ENCODE results near the gene C6orf15. TPM values are rescaled to one million over a fixed set of nuclear protein-coding genes. Genes with fewer than 3 reads are reported as not detected.

Gene C6orf15
- total RNA-seq = not detected
- polyA plus RNA-seq = not detected
- long read RNA-seq, donor 1 = 0 reads
- long read RNA-seq, donor 2 = 0 reads

- H3K36me3 ChIP-seq = no peaks in the 10 kb centered on the region
- intact Hi-C loops (cut with DNase I; ENCODE audit: low total_unique reads) = no loop called here
- peak; percentile 52 for DNase-seq
- H3K27me3 ChIP-seq (replicated peaks in 1 of 7) = peaks cover 0 to 47% (median 0%) of the 10 kb centered on the region in 7 donors
- WGBS, 5 donors = 82 to 93% (median 87%) methylated on average over 5 of the region's 5 CpGs
- TF ChIP-seq POLR2AphosphoS5 (IDR thresholded peaks at IDR 0.05) = no peak
- TF ChIP-seq CTCF (IDR thresholded peaks at IDR 0.05 in 8 of 11, conservative IDR thresholded peaks at IDR 0.05 in 3 of 11) = no peak
- TF ChIP-seq POLR2A (IDR thresholded peaks at IDR 0.05) = no peak
- no peak within 1 kb of the TSS for H3K4me3 ChIP-seq
- no peak within 1 kb of the TSS for H3K27ac ChIP-seq
- H3K4me1 ChIP-seq = peaks cover 0 to 22% (median 0%) of the 10 kb centered on the region in 6 donors
- no peaks in the 10 kb centered on the region for H3K9me3 ChIP-seq
Measured at GRCh38 chr6:31112478-31112877, at the start of gene C6orf15. C6orf15 (minus strand) TSS chr6:31112575; CDS start chr6:31112555, 20 bp downstream.

GRCh38 chr6:31161216-31162126, 49.1 kb upstream of the C6orf15 start:
- intact Hi-C loops (cut with DNase I; ENCODE audit: low total_unique reads) = no loop called here
- Histone ChIP-seq H3K36me3 (peaks cover 0 to 24% (median 0%) of the 10 kb centered on the region in 6 donors), H3K27ac (no peak overlapping the region), H3K9me3 (no peaks in the 10 kb centered on the region), H3K4me3 (no peak overlapping the region), H3K4me1 (peaks cover 11 to 37% (median 26%) of the 10 kb centered on the region in 6 donors), H3K27me3 (replicated peaks in 1 of 7) (no peaks in the 10 kb centered on the region)
- 92 to 95% (median 94%) methylated on average over 16 to 19 of the region's 19 CpGs for WGBS, 5 donors
- TF ChIP-seq CTCF (IDR thresholded peaks at IDR 0.05 in 8 of 11, conservative IDR thresholded peaks at IDR 0.05 in 3 of 11) = no peak
- TF ChIP-seq POLR2AphosphoS5 (IDR thresholded peaks at IDR 0.05) = no peak
- TF ChIP-seq POLR2A (IDR thresholded peaks at IDR 0.05) = no peak
- no peak for DNase-seq

- H3K36me3 ChIP-seq = peaks cover 0 to 45% (median 4%) of the 10 kb centered on the region in 6 donors
- DNase-seq = peak; percentile 79
- WGBS, 5 donors = 3 to 26% (median 21%) methylated on average over 21 to 35 of the region's 35 CpGs
- TF ChIP-seq POLR2AphosphoS5 (IDR thresholded peaks at IDR 0.05) = no peak
- no peak for TF ChIP-seq CTCF (IDR thresholded peaks at IDR 0.05 in 8 of 11, conservative IDR thresholded peaks at IDR 0.05 in 3 of 11)
- TF ChIP-seq POLR2A (IDR thresholded peaks at IDR 0.05) = no peak
- intact Hi-C loops (cut with DNase I; ENCODE audit: low total_unique reads) = no loop called here
- no peaks in the 10 kb centered on the region for H3K9me3 ChIP-seq
- peak overlapping the region; percentile 63 to 94 (median 84) for H3K4me3 ChIP-seq
- H3K27ac ChIP-seq = peak overlapping the region in 5 of 8 donors; percentile 79 to 90 (median 84)
- H3K27me3 ChIP-seq (replicated peaks in 1 of 7) = no peaks in the 10 kb centered on the region
- peaks cover 11 to 38% (median 25%) of the 10 kb centered on the region in 6 donors for H3K4me1 ChIP-seq
Measured at GRCh38 chr6:31158863-31159855, 46.8 kb upstream of the C6orf15 start.

Data from spleen (tissue), 13 donors.